GM18951 (cell line): ENCODE data around the gene DPH1.
A peak's percentile ranks its signal among the peaks of the same experiment; 100 is the strongest.

ENCODE experiments used
- POLR2A ChIP-seq: IDR thresholded peaks from 4 replicates; pipeline ENCODE4 v1.6.1; 2011; ENCODE audit warnings: mild to moderate bottlenecking; ENCODE audit not compliant: insufficient read length, insufficient read depth; ENCODE audit errors: extremely low read depth
- in situ Hi-C: fragments of 300-500 bp; cut with MboI; formaldehyde crosslinking; loops from one replicate; pipeline ENCODE4 v1.12.0; 2022; ENCODE audit warnings: low sequenced_read_pairs, mixed read lengths, inconsistent platforms; ENCODE audit not compliant: unreplicated experiment

The DPH1 gene

DNA sequence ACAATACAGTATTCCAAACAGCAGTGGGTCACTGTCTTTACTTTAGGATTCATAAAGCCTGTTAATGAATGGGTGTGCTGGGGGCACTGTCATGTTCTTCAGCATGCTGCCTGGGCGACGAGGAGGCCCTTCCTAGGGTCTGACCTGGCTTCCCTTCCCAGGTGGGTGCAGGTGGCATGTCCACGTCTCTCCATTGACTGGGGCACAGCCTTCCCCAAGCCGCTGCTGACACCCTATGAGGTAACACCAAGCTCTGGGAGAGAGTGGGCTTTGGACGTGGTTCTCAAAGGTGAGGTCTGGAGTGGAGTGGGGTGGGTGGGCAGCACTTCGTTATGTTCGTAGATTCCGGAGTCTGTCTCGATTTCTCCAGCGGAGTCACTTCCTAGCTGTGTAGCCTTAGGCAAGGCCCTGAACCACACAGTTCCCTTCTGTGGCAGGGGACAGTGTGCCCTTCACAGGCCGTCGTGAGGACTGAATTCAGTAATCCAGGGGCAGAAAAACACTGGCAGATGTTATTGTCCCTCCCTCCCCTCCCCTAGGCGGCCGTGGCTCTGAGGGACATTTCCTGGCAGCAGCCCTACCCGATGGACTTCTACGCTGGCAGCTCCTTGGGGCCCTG is 11.1 kb downstream of the DPH1 start:
- in situ Hi-C loops: loop anchor here (25.0 kb wide), 1 partner anchor 329 kb away; the partner anchor contains the start of genes TLCD2 and WDR81
- no peak for TF ChIP-seq POLR2A

DNA sequence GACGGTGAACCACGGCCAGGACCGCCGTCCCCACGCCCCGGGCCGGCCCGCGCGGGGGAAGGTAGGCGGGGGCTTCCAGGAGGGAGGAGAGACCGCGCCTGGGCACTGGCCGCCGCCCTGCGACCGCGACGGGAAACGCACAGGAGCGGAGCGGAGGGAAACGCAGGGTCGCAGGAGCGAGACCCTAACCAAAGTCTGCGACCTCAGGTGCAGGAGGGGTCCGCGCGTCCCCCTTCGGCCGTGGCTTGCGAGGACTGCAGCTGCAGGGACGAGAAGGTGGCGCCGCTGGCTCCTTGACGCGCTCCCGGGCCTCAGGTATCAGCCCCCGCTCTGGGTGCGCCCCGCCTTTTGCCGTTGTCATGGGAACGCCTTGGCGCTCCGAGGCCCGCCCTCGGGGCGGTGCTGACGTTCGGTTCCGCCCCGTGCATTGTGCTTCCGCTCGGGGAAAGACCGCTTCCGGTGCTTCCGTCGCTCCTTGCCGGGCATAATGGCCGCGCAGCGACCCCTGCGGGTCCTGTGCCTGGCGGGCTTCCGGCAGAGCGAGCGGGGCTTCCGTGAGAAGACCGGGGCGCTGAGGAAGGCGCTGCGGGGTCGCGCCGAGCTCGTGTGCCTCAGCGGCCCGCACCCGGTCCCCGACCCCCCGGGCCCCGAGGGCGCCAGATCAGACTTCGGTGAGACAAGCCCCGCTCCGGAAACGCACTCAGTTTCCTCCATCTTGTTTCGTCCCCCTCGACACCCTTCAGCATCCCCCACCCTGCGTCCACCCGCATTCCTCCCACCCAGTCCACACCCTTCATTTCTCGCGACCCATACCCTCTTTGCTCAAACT is 11.8 kb downstream of the DPH1 start, which contains the start of gene OVCA2:
TSS of gene OVCA2 (plus strand) at position 462 of the 829 bp plus-strand sequence. CDS start at position 488, 26 bp downstream.
- in situ Hi-C loops: loop anchor here (25.0 kb wide), 1 partner anchor 329 kb away; the partner anchor contains the start of genes TLCD2 and WDR81
- peak; percentile 84 for TF ChIP-seq POLR2A

DNA sequence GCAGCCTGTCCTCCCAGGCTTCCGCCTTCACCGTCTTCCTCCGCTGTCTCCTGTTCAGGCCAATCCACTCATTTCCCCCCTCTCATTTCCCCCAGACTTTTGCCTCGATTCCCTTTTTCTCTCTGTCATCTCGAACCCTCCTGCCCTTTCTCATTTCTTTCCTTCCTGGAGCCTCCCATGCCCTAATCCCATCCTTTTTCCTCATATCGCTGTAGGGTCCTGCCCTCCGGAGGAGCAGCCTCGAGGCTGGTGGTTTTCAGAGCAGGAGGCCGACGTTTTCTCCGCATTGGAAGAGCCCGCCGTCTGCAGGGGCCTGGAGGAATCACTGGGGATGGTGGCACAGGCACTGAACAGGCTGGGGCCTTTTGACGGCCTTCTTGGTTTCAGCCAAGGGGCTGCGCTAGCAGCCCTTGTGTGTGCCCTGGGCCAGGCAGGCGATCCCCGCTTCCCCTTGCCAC is 12.5 kb downstream of the DPH1 start:
- no peak for TF ChIP-seq POLR2A
- in situ Hi-C loops: loop anchor here (25.0 kb wide), 1 partner anchor 330 kb away; the partner anchor contains the start of genes TLCD2 and WDR81

DNA sequence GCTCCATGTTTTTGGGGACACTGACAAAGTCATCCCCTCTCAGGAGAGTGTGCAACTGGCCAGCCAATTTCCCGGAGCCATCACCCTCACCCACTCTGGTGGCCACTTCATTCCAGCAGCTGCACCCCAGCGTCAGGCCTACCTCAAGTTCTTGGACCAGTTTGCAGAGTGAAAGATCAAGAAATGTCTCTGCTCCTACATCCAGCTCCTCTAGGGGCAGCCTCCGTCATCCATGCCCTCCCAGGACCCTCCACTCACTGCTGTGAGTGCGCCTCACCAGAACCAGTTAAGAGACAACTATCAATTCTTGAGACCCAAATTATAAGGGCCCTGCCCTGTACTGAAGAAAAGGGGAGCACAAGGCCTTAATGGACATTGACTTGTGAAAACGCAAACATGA is 13.0 kb downstream of the DPH1 start:
- TF ChIP-seq POLR2A: no peak
- in situ Hi-C loops: loop anchor here (25.0 kb wide), 1 partner anchor 331 kb away; the partner anchor contains the start of genes TLCD2 and WDR81

- TF ChIP-seq POLR2A: no peak
- in situ Hi-C loops: loop anchor here (25.0 kb wide), 1 partner anchor 331 kb away; the partner anchor contains the start of genes TLCD2 and WDR81
Observed at GRCh38 chr17:2043785-2044184, 13.8 kb downstream of the DPH1 start.

- in situ Hi-C loops: loop anchor here (25.0 kb wide), 1 partner anchor 332 kb away; the partner anchor contains the start of genes TLCD2 and WDR81
- no peak for TF ChIP-seq POLR2A
Observed at GRCh38 chr17:2044263-2044894, 14.4 kb downstream of the DPH1 start.

DNA sequence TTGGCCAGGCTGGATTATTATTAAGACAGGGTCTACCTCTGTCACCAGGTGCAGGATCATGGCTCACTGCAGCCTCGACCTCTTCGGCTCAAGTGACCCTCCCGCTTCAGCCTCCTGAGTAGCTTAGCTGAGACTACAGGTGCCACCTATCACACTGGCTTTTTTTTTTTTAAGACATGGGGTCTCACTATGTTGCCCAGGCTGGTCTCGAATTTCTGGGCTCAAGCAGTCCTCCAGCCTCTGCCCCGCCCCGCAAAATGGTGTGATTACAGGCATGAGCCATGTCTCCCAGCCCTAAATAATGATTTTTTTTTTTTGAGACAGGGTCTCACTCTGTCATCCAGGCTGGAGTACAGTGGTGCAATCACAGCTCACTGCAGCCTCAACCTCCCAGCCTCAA is 17.6 kb downstream of the DPH1 start:
- TF ChIP-seq POLR2A: no peak
- in situ Hi-C loops: loop anchor here (25.0 kb wide), 1 partner anchor 335 kb away; the partner anchor contains the start of genes TLCD2 and WDR81

DNA sequence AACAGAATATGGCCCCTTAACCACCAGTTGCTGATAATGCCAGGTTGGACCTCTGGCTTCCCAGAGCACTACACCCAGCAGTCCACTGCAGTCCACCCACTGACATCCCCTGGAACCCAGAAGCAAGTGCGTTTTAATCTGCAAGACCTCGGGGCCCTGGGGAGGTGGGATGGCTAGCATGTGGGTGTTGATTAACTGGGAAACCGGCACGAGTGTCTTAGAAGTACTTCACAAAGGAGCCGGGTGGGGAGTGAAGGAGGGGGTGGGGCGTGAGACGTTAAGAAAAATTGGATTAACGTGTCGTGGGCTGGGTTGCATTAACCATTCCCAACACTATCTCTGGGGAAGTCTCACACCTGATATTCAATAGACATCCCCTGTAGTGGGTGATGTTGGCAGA is 18.9 kb downstream of the DPH1 start:
- in situ Hi-C loops: loop anchor here (25.0 kb wide), 1 partner anchor 337 kb away; the partner anchor contains the start of genes TLCD2 and WDR81
- TF ChIP-seq POLR2A: no peak

DNA sequence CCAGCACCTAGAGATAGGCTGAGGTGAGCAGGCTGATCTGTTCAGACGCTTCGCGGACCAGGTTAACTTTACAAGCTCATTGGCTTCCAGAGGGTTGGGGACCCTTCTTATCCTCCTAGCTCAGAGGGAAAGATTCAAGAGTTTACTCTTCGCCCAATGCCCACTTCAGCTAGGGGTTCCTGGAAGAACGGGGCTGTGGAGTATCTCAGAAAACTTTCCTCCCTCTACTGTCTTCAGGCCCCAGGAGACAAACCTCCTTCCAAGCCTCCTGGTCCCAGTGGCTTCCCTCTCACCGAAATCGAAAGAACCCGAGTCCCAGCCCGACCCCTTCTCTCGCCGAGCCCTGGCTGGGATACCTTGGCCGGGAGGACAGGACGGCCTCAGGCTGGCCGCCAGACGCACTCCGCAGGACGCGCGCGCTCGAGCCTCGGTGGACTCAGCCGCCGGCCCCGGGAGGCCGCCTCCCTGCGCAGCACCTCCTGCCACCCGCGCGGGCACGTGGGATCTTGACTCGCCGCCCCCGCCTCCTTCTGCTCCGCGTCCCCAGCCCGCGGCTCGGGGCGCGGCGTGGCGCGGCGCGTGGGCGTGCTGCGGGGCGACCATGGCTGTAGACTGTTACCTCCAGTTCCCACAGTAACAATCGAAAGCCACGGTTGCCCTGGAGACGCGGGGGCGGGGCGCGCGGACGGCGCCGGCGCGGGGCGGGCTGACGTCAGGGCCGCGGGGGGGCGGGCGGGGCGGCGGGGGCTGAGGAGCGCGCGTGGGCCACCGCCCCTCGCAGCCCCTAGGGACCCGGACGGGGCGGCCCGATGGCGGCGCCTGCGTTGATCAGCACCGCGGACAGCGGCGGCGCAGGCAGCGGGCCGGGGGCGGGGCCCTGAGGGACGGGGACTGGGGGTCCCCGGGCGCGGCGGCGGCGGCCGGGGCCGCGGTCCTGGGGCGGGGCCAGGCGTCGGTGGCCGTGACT is 19.7 kb downstream of the DPH1 start:
- no peak for TF ChIP-seq POLR2A
- in situ Hi-C loops: loop anchor here (25.0 kb wide), 1 partner anchor 337 kb away; the partner anchor contains the start of genes TLCD2 and WDR81

- in situ Hi-C loops: no loop called here
- no peak for TF ChIP-seq POLR2A
Observed at GRCh38 chr17:2050300-2051060, 20.5 kb downstream of the DPH1 start.
